K562 (cell line): ENCODE data around the gene COL15A1. TPM values are rescaled to one million over a fixed set of nuclear protein-coding genes. Genes with fewer than 3 reads are reported as not detected.

Experiments
- DIDO1 ChIP-seq: fragments of 450-650 bp; IDR thresholded peaks from 2 replicates; pipeline ENCODE4 v1.6.1; 2016; ENCODE audit warnings: low read depth, missing biosample characterization, missing genetic modification characterization
- HDAC6 ChIP-seq: IDR thresholded peaks from 2 replicates; pipeline ENCODE4 v1.6.1; 2012; ENCODE audit warnings: low read depth, mild to moderate bottlenecking, control low read depth, inconsistent platforms, low read length, moderate library complexity
- HNRNPUL1 ChIP-seq: fragments of 200-400 bp; formaldehyde crosslinking; IDR thresholded peaks from 2 replicates; pipeline ENCODE4 v1.6.1; 2017; ENCODE audit warnings: low read length
- KLF16 ChIP-seq: IDR thresholded peaks from 2 replicates; pipeline ENCODE4 v1.6.1; 2016; ENCODE audit warnings: antibody characterized with exemption
- NR3C1 ChIP-seq: sonication (generic); formaldehyde crosslinking; IDR thresholded peaks from 2 replicates; pipeline ENCODE4 v1.8.1; 2022; ENCODE audit warnings: missing genetic modification reagents
- ZNF316 ChIP-seq: fragments of 450-650 bp; IDR thresholded peaks from 2 replicates; pipeline ENCODE4 v1.6.1; 2016
- polyA plus RNA-seq, 8 experiments: library from polyadenylated mRNA; depleted of rRNA in 4 of 8; stranded (reverse) in 5 of 8; unstranded in 3 of 8; fragments of >200 nt; fragmentation: Nextera tagmentation in 2 of 8; fragmentation: Illumina TruSeq in 1 of 8; extraction: Ambion mirVana in 2 of 8; extraction: Trizol in 1 of 8; gene quantifications; 2 replicates each; pipeline versions ENCODE4 v1.2.1 to v1.2.3, GENCODE V29; 2011 to 2014; ENCODE audit warnings: inconsistent platforms in 1 of 8, missing spikeins in 1 of 8
- total RNA-seq, 7 experiments: library from RNA; depleted of rRNA in 6 of 7; stranded (reverse); fragments of >200 nt in 6 of 7; fragmentation: Illumina TruSeq in 2 of 7; extraction: Trizol in 2 of 7; gene quantifications; 2 replicates each; pipeline versions ENCODE4 v1.2.1 to v1.2.3, GENCODE V29; 2011 to 2021; ENCODE audit warnings: low replicate concordance in 1 of 7
- TF ChIP-seq, protein P1 (sequence below): sonication (generic); formaldehyde crosslinking; IDR thresholded peaks from 2 replicates; pipeline ENCODE4 v1.8.0; 2023; ENCODE audit warnings: mild to moderate bottlenecking, missing genetic modification reagents
- TF ChIP-seq, protein P2 (sequence below): fragments of 250-450 bp; sonication (Bioruptor Pico); IDR thresholded peaks from 2 replicates; pipeline ENCODE4 v1.8.0; 2021; ENCODE audit warnings: moderate library complexity, mild to moderate bottlenecking, inconsistent platforms
- TF ChIP-seq, protein P3 (sequence below), 2 experiments: fragments of 450-650 bp in 1 of 2; sonication (generic) in 1 of 2; formaldehyde crosslinking in 1 of 2; IDR thresholded peaks; 2 replicates each; pipeline versions ENCODE4 v1.7.1 to v1.9.0; 2016 to 2022; ENCODE audit warnings: inconsistent platforms in 1 of 2, mild to moderate bottlenecking in 1 of 2, missing genetic modification reagents in 1 of 2
- TF ChIP-seq, protein P4 (sequence below): fragments of 450-650 bp; IDR thresholded peaks from 2 replicates; pipeline ENCODE4 v1.6.1; 2016; ENCODE audit warnings: borderline replicate concordance
- TF ChIP-seq, protein P5 (sequence below): fragments of 250-450 bp; sonication (Bioruptor Pico); IDR thresholded peaks from 2 replicates; pipeline ENCODE4 v1.4.0; 2020; ENCODE audit warnings: borderline replicate concordance

COL15A1 gene
- total and polyA plus RNA-seq, 9 of the 15 experiments (the other 6 are each of a cell fraction or from before 2014, with no cell fraction given): 0.46 to 5.1 (median 2.6) TPM

DNA sequence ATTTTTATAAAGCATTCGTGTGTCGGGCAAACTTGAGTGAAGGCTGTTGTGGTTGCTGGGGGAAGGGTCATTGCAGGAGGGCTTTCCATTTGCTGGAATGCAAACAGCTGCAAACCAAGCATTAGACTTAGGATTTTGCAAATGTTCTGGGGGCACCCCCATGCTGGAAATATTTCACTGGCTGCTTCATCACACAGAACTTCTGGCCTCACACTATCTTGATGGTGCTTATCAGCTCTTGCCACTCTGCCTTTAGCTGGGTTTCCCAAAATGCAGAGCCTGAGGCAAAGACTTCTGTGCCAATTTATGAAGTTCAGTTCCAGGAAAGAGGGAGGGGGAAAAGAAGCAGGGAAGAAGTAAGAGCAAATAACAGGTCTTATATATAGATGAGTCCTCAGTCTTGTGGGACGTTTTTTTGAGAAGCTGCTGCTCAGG is 8.6 kb upstream of the COL15A1 start (continued):
- TF ChIP-seq, protein P1, sequence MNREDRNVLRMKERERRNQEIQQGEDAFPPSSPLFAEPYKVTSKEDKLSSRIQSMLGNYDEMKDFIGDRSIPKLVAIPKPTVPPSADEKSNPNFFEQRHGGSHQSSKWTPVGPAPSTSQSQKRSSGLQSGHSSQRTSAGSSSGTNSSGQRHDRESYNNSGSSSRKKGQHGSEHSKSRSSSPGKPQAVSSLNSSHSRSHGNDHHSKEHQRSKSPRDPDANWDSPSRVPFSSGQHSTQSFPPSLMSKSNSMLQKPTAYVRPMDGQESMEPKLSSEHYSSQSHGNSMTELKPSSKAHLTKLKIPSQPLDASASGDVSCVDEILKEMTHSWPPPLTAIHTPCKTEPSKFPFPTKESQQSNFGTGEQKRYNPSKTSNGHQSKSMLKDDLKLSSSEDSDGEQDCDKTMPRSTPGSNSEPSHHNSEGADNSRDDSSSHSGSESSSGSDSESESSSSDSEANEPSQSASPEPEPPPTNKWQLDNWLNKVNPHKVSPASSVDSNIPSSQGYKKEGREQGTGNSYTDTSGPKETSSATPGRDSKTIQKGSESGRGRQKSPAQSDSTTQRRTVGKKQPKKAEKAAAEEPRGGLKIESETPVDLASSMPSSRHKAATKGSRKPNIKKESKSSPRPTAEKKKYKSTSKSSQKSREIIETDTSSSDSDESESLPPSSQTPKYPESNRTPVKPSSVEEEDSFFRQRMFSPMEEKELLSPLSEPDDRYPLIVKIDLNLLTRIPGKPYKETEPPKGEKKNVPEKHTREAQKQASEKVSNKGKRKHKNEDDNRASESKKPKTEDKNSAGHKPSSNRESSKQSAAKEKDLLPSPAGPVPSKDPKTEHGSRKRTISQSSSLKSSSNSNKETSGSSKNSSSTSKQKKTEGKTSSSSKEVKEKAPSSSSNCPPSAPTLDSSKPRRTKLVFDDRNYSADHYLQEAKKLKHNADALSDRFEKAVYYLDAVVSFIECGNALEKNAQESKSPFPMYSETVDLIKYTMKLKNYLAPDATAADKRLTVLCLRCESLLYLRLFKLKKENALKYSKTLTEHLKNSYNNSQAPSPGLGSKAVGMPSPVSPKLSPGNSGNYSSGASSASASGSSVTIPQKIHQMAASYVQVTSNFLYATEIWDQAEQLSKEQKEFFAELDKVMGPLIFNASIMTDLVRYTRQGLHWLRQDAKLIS (CRISPR knock-in tag): no peak
- TF ChIP-seq, protein P2, sequence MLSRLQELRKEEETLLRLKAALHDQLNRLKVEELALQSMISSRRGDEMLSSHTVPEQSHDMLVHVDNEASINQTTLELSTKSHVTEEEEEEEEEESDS (CRISPR knock-in tag): no peak
- no peak for TF ChIP-seq HDAC6
- TF ChIP-seq ZNF316: no peak
- no peak for TF ChIP-seq DIDO1 (tag)
- TF ChIP-seq, protein P3, sequence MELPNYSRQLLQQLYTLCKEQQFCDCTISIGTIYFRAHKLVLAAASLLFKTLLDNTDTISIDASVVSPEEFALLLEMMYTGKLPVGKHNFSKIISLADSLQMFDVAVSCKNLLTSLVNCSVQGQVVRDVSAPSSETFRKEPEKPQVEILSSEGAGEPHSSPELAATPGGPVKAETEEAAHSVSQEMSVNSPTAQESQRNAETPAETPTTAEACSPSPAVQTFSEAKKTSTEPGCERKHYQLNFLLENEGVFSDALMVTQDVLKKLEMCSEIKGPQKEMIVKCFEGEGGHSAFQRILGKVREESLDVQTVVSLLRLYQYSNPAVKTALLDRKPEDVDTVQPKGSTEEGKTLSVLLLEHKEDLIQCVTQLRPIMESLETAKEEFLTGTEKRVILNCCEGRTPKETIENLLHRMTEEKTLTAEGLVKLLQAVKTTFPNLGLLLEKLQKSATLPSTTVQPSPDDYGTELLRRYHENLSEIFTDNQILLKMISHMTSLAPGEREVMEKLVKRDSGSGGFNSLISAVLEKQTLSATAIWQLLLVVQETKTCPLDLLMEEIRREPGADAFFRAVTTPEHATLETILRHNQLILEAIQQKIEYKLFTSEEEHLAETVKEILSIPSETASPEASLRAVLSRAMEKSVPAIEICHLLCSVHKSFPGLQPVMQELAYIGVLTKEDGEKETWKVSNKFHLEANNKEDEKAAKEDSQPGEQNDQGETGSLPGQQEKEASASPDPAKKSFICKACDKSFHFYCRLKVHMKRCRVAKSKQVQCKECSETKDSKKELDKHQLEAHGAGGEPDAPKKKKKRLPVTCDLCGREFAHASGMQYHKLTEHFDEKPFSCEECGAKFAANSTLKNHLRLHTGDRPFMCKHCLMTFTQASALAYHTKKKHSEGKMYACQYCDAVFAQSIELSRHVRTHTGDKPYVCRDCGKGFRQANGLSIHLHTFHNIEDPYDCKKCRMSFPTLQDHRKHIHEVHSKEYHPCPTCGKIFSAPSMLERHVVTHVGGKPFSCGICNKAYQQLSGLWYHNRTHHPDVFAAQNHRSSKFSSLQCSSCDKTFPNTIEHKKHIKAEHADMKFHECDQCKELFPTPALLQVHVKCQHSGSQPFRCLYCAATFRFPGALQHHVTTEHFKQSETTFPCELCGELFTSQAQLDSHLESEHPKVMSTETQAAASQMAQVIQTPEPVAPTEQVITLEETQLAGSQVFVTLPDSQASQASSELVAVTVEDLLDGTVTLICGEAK (IDR thresholded peaks at IDR 0.05): 0 out of 2 replicates have a peak, but pooled peaks have one; percentile 10
- TF ChIP-seq, protein P3 (CRISPR knock-in tag; IDR thresholded peaks at IDR 0.05): no peak
- no peak for TF ChIP-seq HNRNPUL1
- TF ChIP-seq KLF16: peak; percentile 37; the same call in 1 of the 2 replicates
- TF ChIP-seq, protein P4, sequence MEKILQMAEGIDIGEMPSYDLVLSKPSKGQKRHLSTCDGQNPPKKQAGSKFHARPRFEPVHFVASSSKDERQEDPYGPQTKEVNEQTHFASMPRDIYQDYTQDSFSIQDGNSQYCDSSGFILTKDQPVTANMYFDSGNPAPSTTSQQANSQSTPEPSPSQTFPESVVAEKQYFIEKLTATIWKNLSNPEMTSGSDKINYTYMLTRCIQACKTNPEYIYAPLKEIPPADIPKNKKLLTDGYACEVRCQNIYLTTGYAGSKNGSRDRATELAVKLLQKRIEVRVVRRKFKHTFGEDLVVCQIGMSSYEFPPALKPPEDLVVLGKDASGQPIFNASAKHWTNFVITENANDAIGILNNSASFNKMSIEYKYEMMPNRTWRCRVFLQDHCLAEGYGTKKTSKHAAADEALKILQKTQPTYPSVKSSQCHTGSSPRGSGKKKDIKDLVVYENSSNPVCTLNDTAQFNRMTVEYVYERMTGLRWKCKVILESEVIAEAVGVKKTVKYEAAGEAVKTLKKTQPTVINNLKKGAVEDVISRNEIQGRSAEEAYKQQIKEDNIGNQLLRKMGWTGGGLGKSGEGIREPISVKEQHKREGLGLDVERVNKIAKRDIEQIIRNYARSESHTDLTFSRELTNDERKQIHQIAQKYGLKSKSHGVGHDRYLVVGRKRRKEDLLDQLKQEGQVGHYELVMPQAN: no peak
- TF ChIP-seq NR3C1 (CRISPR knock-in tag): no peak
- TF ChIP-seq, protein P5, sequence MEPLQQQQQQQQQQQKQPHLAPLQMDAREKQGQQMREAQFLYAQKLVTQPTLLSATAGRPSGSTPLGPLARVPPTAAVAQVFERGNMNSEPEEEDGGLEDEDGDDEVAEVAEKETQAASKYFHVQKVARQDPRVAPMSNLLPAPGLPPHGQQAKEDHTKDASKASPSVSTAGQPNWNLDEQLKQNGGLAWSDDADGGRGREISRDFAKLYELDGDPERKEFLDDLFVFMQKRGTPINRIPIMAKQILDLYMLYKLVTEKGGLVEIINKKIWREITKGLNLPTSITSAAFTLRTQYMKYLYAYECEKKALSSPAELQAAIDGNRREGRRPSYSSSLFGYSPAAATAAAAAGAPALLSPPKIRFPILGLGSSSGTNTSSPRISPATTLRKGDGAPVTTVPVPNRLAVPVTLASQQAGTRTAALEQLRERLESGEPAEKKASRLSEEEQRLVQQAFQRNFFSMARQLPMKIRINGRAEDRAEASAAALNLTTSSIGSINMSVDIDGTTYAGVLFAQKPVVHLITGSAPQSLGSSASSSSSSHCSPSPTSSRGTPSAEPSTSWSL (CRISPR knock-in tag): no peak
